ENCODE results near the gene UCP3. TPM values are rescaled to one million over a fixed set of nuclear protein-coding genes. Genes with fewer than 3 reads are reported as not detected.
A peak's percentile ranks its signal among the peaks of the same experiment; 100 is the strongest.

UCP3 gene
- total and polyA plus RNA-seq, 2 of the 8 experiments (the other 6 are each of a cell fraction or from before 2014, with no cell fraction given) = 0.85 to 1.3 TPM

- no peak overlapping the region for H2BK20ac ChIP-seq (ENCODE audit: low read length)
- H3K79me1 ChIP-seq (ENCODE audit: low read depth, low read length) = no peaks in the 10 kb centered on the region
- H4K5ac ChIP-seq (ENCODE audit: insufficient read length, low read depth, low read length) = no peak overlapping the region
- H2BK5ac ChIP-seq (ENCODE audit: low read depth, low read length) = no peak overlapping the region
- 84% methylated on average over 3 of the region's 3 CpGs; no CpG with 5 or more reads in 1 of the 2 experiments for WGBS, 2 experiments (ENCODE audit: extremely low coverage in 1 of 2, insufficient coverage in 1 of 2, insufficient read length in 1 of 2, insufficient replicate concordance in 2 of 2, low coverage in 1 of 2, low lambda C conversion rate in 2 of 2, missing lambda C conversion rate in 1 of 2)
- no peak overlapping the region for H4K8ac ChIP-seq (ENCODE audit: extremely low read depth, insufficient read depth, low read length)
- H3K36me3 ChIP-seq (ENCODE audit: control insufficient read depth in 2 of 4, insufficient read depth in 4 of 4, low read length in 3 of 4) = peaks cover 0 to 17% (median 3%) of the 10 kb centered on the region in 4 experiments; a peak in 6 of 8 replicates
- no peak overlapping the region for H3K56ac ChIP-seq (replicated peaks; ENCODE audit: insufficient read length, low read depth, low read length)
- H2AFZ ChIP-seq (ENCODE audit: low read length) = no peak overlapping the region
- no peak overlapping the region for H3K9ac ChIP-seq (replicated peaks in 1 of 4; ENCODE audit: extremely low read depth in 1 of 4, low read depth in 3 of 4, low read length in 3 of 4)
- CTCF ChIA-PET (ENCODE audit: partially characterized antibody) = no interaction called here
- no peak overlapping the region for H3K23ac ChIP-seq (ENCODE audit: insufficient read length)
- DNase-seq (ENCODE audit: low read depth in 1 of 2, low spot score in 2 of 2) (no peak), FAIRE-seq (no peak)
- no peaks in the 10 kb centered on the region for H3K9me3 ChIP-seq (ENCODE audit: insufficient read depth in 2 of 2, low read depth in 1 of 2, low read length in 1 of 2)
- H4K20me1 ChIP-seq (replicated peaks in 1 of 2; ENCODE audit: control insufficient read depth in 1 of 2, insufficient read depth in 2 of 2, low read length in 2 of 2) = no peaks in the 10 kb centered on the region
- no peak overlapping the region for H3K4me3 ChIP-seq (ENCODE audit: extremely low read depth in 1 of 4, insufficient read depth in 2 of 4, low read depth in 3 of 4, low read length in 4 of 4)
- H3K14ac ChIP-seq (ENCODE audit: insufficient read length) = no peak overlapping the region
- no peak overlapping the region for H3K4ac ChIP-seq (replicated peaks; ENCODE audit: insufficient read length, low read depth, low read length)
- no peak overlapping the region for H3K4me2 ChIP-seq (ENCODE audit: insufficient read depth in 1 of 2, low read depth in 2 of 2, low read length in 2 of 2)
- H2BK12ac ChIP-seq (ENCODE audit: low read depth, low read length) = no peak overlapping the region
- no peak overlapping the region for H2AK5ac ChIP-seq (ENCODE audit: low read depth, low read length)
- H3K4me1 ChIP-seq (replicated peaks in 1 of 4; ENCODE audit: control insufficient read depth in 3 of 4, insufficient read depth in 4 of 4, low read length in 3 of 4) = no peaks in the 10 kb centered on the region
- H2BK120ac ChIP-seq (replicated peaks; ENCODE audit: low read depth, low read length) = no peak overlapping the region
- POLR2A ChIA-PET (ENCODE audit: partially characterized antibody) = no interaction called here
- no peaks in the 10 kb centered on the region for H3K79me2 ChIP-seq (ENCODE audit: control insufficient read depth in 1 of 2, insufficient read depth in 2 of 2, low read length in 2 of 2)
- no peaks in the 10 kb centered on the region for H3K27me3 ChIP-seq (replicated peaks in 1 of 4; ENCODE audit: control insufficient read depth in 3 of 4, extremely low read depth in 1 of 4, insufficient read depth in 3 of 4, low read length in 3 of 4)
- no peak overlapping the region for H4K91ac ChIP-seq (replicated peaks; ENCODE audit: insufficient read length, low read length)
- no peak overlapping the region for H3K18ac ChIP-seq (ENCODE audit: extremely low read depth, low read length)
- TF ChIP-seq CTCF (IDR thresholded peaks at IDR 0.05; ENCODE audit: control extremely low read depth in 1 of 3, insufficient read depth in 1 of 3, low read depth in 1 of 3, low read length in 3 of 3) (no peak), SIN3A (conservative IDR thresholded peaks at IDR 0.05 in 1 of 2, IDR thresholded peaks at IDR 0.05 in 1 of 2; ENCODE audit: low read depth in 1 of 2, low read length in 2 of 2) (no peak), RAD21 (IDR thresholded peaks at IDR 0.05 in 1 of 2, conservative IDR thresholded peaks at IDR 0.05 in 1 of 2; ENCODE audit: low read depth in 2 of 2, low read length in 2 of 2) (peak; percentile 17 to 38; a peak in 3 of 4 replicates), RXRA (IDR thresholded peaks at IDR 0.05; ENCODE audit: insufficient read depth, low read depth, low read length) (no peak), POLR2A (IDR thresholded peaks at IDR 0.05; ENCODE audit: control extremely low read depth in 1 of 2, low read depth in 2 of 2, low read length in 2 of 2) (no peak), CREB1 (IDR thresholded peaks at IDR 0.05) (no peak)
- H3K27ac ChIP-seq (ENCODE audit: low read depth, low read length) = no peak overlapping the region
- H3K23me2 ChIP-seq (ENCODE audit: low read depth, low read length) = no peaks in the 10 kb centered on the region; the same call in 1 of the 2 replicates
- H2BK15ac ChIP-seq (ENCODE audit: low read length) = no peak overlapping the region
Measured at GRCh38 chr11:74033046-74033445, 24.2 kb upstream of the UCP3 start.

All from H1 (cell line).